Bronchial epithelial cell (primary cell): ENCODE measurements around the gene PRKCZ. TPM values are rescaled to one million over a fixed set of nuclear protein-coding genes. Genes with fewer than 3 reads are reported as not detected.

ENCODE experiments used
- DNase-seq: peaks from one replicate; pipeline ENCODE4 v3.0.0-alpha.2; 2010; ENCODE audit warnings: low read depth
- FAIRE-seq: peaks from 2 replicates; lab custom pipeline; 2011; peaks lifted over from hg19 to GRCh38; lab: Jason Lieb, UNC
- H3K27me3 ChIP-seq: 2 replicates; pipeline ENCODE4 v1.5.1; 2011; ENCODE audit warnings: low read length; ENCODE audit not compliant: control insufficient read depth, insufficient read depth
- H3K36me3 ChIP-seq: 2 replicates; pipeline ENCODE4 v1.5.1; 2011; ENCODE audit warnings: low read length; ENCODE audit not compliant: control insufficient read depth, insufficient read depth
- H3K4me3 ChIP-seq: 2 replicates; pipeline ENCODE4 v1.5.1; 2011; ENCODE audit warnings: mild to moderate bottlenecking, low read depth, low read length, control low read depth
- CTCF ChIP-seq: IDR thresholded peaks from 2 replicates; pipeline ENCODE4 v1.5.1; 2011; ENCODE audit warnings: mild to moderate bottlenecking, moderate library complexity, low read length, control low read depth, inconsistent platforms; ENCODE audit not compliant: insufficient read depth, severe bottlenecking
- total RNA-seq: library from RNA; depleted of rRNA; stranded (reverse); fragments of >200 nt; gene quantifications from 2 replicates; pipeline ENCODE4 v1.2.1, GENCODE V29; 2014

PRKCZ gene
- total RNA-seq, 1 donor from 2014 or later, result 38.4 TPM

- Histone ChIP-seq H3K4me3 (no peak overlapping the region), H3K27me3 (no peaks in the 10 kb centered on the region), H3K36me3 (peaks cover 1% of the 10 kb centered on the region)
- TF ChIP-seq CTCF, result no peak
- DNase-seq (no peak), FAIRE-seq (no peak)
These were observed 136.7 kb downstream of the PRKCZ start for GRCh38 chr1:2186901-2187300.

GRCh38 chr1:2187619-2188018 is 137.4 kb downstream of the PRKCZ start:
- FAIRE-seq, result no peak
- Histone ChIP-seq H3K27me3 (no peaks in the 10 kb centered on the region), H3K4me3 (no peak overlapping the region), H3K36me3 (peaks cover 1% of the 10 kb centered on the region)
- no peak for DNase-seq
- TF ChIP-seq CTCF, result no peak

GRCh38 chr1:2188336-2188735 is 138.1 kb downstream of the PRKCZ start:
- FAIRE-seq (no peak), DNase-seq (no peak)
- no peak overlapping the region for H3K4me3 ChIP-seq
- peaks cover 4% of the 10 kb centered on the region for H3K36me3 ChIP-seq
- TF ChIP-seq CTCF, result no peak
- no peaks in the 10 kb centered on the region for H3K27me3 ChIP-seq

GRCh38 chr1:2189459-2190425 is 139.5 kb downstream of the PRKCZ start:
- H3K36me3 ChIP-seq, result peaks cover 4% of the 10 kb centered on the region
- peak overlapping the region; percentile 55 for H3K4me3 ChIP-seq
- FAIRE-seq (no peak), DNase-seq (peak; percentile 92)
- TF ChIP-seq CTCF, result no peak
- H3K27me3 ChIP-seq, result no peaks in the 10 kb centered on the region

- H3K27me3 ChIP-seq, result no peaks in the 10 kb centered on the region
- peaks cover 3% of the 10 kb centered on the region for H3K36me3 ChIP-seq
- no peak for TF ChIP-seq CTCF
- no peak for DNase-seq
- H3K4me3 ChIP-seq, result peak overlapping the region; percentile 55
- FAIRE-seq, result no peak
These were observed 140.3 kb downstream of the PRKCZ start for GRCh38 chr1:2190491-2190976.
